Activated naive CD4-positive, alpha-beta T cell treated with Interleukin-2 at 50 U/mL for 16 hours (primary cell): Measurements from ENCODE around the gene LSMEM2.

ENCODE experiments used
- DNase-seq: peaks from one replicate; pipeline ENCODE4 v3.0.0-alpha.2; 2020

LSMEM2 gene

DNA sequence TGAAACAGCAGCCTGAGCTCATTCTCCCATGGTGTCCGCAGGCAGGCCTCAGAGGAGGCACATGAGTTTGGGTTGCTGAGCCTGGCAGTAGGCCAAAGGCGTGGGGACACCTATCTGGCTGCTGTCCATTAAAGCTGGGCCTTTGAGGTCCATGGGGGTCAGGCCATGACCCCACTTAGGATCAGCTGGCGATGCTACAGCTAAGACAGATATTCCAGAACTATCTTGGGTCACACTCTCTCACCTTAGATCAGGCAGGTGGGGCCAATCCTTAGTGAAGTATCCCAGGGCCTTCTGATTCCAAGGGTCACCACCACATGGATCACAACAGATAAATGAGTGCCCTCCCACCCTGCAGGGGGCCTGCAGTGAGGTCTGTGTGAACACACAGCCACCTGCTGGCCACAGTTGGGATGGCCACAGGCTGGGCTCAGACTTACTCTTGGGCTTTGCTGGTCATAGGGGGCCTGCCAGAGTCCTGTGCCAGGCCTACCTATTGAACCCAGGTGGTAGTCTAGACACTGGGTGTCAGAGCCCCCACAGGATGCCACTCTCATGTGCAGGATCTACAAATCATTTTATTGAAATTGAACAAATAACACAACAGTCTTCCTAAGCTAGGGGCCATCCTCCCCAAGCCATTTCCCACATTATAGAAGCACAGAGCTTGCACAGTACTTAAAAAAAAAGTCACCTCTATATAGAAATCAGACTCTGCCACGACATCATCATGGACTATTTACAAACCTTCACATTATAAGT, 45.6 kb downstream of the LSMEM2 start:
- peak; percentile 68 for DNase-seq

DNA sequence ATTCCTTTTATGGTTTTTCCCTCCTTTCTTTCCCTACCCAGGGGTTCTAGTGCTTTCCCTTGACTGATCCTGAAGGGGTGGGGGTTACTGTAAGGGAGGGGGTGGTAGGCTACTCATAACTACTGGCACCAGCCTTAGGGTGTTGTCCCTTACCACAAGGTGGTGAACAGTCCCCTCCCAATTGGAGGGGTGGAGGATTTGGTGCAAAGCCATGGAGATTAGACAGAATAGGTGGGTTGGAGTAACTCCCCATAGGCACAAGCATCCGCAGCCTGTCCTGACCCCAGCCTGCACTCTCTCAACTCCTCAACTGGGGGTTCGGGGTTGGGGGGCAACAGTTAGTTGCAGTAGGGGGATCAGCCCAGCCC, 46.2 kb downstream of the LSMEM2 start:
- DNase-seq: no peak

DNA sequence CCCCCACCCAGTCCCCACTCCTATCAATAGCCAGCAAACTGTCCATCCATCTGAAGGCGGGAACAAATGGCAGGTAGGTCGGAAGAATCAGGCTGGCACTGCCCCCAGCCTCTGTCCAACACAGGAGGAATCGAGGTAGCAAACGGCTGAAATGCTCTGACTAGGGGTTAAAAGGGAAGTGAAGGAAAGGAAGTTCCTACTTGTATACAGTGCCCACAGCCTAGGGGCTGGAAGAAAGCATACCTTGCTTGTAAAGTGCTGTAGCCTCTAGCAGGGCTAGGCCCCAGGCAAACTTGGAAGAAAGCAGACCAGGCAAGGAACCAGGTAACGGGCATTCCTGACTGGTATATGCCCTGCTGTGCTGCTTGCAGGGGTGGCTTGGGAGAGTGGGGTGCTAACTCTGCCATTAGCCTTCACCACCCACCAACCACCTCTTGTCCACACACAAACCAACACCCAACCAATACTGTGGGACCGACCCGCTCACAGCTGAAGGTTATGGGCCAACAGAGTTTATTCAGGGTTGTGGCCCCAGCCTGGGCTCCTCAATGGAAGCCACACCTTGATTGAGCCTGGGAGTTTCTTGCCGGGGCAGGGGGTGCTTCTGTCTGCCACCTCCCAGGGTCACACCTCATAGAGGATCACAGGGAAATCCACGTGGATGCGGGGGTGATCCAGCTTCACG, 46.8 kb downstream of the LSMEM2 start:
- DNase-seq: no peak

DNA sequence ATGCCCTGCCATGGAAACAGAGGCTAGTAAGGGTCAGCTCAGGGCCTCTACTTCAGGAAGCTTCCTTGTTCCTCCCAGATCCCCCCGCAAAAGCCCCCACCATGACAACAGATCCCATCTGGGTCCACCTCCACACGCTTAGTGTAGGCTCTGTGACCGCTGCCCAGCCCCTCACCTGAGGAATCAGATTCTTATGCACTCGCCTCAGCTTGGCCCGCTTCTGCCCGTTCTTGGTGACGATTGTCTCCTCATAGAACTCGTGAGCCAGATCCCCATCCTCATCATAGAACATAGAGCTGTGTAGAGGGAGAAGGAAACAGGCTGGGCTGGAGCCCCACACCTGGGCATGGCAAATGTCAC, 47.3 kb downstream of the LSMEM2 start:
- DNase-seq: no peak

DNA sequence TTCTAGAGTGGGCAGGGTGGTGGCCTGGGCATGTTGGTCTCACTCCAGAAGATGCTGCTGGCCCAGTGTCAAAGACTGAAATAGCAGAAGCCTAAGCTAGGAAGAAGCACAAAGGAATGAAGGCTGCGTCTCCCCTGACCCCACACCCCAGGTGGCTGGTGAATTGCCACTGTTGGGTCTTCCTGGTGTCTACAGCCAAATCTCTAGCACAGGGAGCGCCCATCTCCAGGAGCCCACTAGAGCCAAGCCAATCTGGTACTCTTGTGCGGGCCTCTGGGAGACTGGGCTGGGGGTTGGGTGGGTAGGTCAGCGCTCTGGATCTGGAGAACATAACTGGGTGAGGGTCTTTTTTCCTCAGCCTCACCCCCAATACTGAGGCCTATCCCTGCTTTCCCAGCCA, 48.2 kb downstream of the LSMEM2 start:
- DNase-seq: no peak

DNA sequence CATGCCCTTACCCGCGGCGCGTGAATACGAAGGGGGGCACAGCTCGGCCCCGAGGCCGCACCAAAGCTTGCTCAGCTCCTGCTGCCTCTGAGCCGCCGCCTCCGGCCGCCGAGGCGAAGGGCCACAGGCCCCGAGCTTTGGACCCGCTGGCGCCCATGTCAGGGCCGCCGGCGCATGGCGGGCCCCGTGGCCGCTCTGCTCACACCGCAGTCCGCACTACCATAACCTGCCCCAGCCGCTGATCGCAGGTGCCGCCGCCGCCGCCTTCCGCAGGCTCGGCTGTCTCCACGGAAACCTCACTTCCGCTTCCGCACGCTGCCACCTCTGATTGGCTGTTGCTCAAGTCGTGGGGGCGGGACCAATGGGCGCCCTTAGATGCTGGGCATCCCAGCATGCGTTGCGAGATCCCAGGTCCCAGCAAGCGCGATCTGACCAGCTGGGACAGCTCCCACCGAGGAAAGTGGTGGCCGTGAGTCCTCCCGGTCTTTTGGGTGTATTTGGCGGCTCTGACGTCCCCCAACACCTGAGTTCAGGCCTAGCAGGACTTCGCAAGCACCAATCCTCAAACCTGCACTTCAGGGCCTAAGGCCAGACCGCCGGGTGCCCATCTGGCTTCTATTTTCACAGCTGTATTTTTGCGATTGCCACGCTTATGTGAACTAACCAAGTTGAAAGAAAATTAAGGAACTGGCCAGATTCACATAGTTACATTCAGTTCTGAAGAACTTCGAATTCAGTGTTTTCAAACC, 49.2 kb downstream of the LSMEM2 start, which contains the start of gene TUSC2:
Gene TUSC2 (minus strand): TSS at position 281 of the 749 bp plus-strand sequence. CDS start 124 bp downstream, at position 157.
- DNase-seq: peak; percentile 96

DNA sequence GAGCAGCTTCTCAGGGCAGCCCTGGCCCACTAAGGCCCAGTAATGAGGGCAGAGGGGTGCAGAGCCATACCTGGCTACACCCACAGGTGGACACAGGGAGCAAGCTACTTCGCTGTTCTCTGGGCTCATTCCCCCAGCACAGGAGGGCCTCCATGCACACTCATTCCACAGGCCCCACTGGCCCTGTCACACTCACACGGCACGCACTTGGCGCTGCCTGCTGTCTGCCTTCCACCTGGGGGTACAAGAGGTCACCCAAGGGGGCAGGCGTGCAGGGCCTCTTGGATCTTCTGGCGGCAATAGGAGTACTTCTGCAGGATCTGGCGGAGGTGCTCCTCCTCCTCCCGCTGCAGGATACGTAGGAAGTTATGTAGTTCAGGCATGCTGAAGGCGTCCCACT, 51.4 kb downstream of the LSMEM2 start:
- DNase-seq: no peak

DNA sequence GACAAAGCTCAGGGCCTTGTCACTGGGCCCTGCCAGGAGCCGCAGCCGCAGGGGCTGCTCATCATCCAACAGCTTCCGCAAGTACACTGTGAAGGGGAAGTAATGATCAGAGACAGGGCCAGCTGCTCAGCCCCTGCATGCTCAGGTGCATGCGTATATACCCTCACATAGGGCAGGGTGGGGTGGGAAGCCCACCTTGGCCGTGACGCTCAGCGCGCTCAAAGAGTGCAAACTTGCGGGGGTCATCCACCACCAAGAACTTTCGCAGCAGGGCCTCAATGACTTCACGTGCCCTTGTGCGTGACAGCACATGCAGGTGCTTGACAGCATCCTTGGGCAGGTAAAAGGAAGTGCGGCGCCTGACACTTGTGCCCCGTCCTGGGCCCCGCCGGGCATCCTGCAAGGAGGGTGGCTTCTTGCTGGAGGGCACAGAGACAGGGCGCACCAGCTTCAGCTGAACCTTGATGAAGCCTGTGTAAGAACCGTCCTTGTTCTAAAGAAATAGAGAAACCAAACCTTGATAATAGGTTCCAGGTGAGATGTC, 52.5 kb downstream of the LSMEM2 start:
- no peak for DNase-seq

DNA sequence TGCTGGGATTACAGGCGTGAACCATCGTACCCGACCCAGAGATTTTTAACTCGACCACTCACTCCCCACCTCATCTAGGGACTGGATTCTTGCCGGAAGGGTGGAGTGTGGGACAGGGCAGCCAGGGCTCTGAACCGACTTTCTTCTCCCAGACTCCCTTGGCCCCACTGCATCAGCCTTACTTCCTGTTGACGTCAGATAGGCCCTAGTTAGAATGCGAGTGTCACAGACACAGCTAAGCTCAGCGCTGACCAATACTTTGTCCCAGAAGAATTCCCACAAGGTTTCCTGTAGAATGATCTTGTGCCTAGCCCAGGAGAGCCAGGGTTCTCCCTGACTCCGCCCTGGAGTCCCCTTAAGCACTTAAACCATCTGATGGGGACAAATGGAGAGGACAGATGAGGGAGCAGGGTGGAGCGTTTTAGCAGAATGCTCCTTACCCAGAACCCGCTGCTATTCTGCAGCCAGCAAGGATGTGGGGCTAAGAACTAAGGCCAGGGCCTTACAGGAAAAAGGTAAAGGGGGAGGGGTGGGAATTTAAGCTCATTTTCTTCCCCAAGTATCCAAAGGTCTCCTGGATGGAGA, 54.9 kb downstream of the LSMEM2 start:
- no peak for DNase-seq

DNA sequence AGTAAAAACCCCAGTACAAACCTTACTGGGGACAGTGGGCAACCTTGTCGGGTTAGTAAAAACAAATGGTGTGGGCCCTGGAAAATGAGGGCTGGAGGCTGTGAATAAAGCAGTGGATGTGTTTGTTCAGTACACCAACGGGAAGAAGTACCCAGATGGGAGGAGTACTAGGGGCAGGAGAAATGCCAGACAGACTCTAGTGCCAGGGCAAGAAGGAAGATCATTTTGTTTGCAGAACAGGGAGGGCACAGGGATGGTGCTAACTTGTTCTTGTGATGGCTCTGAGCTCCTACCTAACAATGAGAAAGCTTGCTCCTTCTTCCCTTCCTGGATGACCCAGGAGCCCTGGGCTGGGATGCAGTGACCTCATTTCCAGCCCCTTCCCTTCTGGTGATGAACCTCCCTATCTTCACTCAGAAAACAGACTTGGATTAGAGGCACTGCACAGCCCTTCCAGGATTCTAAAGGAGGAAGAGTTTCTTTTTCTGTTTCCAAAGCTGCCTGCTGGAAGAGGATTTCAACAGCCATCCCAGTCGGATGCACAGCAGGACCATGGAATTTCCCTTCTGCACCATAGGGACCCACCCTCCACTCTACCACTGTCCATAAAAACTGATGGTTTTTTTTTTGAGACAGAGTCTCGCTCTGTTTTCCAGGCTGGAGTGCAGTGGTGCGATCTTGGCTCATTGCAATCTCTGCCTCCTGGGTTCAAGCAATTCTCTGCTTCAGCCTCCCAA, 55.6 kb downstream of the LSMEM2 start:
- DNase-seq: no peak

DNA sequence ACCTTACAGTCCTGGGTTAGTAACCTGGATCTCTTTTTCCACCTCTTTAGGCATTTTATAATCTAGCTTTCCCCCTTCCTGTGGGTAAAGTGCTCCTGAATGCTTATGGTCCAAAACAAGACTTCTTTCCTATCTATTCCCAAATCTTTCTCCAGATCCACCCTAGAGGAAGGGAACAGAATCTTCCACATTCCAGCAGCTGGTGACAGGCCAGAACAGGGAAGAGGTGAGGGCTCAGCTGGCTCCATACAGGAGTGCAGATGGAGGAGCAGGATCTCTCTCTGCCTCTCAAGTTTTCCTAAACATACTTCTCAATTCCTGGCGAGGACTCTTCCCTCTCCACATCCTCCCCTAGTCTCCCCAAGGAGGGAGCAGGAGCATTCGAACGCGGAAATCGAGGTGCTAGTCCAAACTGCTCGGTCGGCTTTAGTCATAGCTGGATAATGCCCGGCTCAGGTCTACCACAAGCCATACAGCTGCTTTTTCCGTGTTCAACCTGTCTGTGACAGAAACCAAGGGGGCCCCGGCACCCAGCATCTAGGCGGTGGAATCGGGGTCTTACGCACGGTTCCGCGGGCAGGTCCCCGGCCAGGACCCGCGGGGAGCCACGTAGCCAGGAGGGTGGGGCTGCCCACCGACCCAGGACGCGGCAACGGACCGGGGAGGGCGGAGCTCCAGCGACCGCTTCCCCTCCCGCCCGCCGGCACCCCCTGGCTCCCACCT, 57.7 kb downstream of the LSMEM2 start:
- DNase-seq: no peak

DNA sequence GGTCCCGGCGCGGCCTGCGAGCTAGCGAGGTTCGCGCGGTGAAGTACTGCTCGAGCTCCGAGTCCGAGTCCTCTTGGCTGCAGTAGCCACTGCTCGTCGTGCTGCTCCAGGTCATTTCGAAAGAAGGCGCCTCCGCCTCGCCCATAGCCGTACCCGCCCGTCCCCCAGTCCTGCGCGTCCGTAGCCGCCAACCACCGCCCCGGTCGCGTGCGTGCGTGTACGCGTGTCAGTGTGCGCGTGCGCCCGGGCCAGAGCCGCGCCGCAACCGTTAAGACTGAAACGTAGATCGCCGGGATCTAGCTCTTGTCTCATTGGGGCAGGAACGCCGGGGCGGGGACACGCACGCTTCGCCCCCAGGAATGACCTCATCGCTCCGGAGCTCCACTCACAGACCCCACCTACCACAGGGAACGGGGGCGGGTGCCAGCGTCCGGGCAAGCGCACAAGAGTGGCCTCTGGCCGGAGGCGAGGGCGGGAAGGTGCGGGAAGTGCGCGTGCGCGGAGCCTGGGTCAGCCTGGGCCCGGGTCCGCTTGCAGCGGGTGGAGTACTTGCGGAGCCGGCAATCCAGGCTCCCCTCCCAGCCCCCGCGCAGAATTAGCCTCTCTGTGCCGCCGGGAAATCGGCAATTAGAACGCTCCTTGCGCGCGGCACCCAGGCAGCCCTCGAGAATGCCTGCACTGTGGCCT, 58.4 kb downstream of the LSMEM2 start:
- peak; percentile 96 for DNase-seq
